ENCODE measurements around the gene AKAP1. TPM values are rescaled to one million over a fixed set of nuclear protein-coding genes. Genes with fewer than 3 reads are reported as not detected.

Gene AKAP1
- total RNA-seq, 1 donor from 2014 or later, result 24.6 TPM

DNA sequence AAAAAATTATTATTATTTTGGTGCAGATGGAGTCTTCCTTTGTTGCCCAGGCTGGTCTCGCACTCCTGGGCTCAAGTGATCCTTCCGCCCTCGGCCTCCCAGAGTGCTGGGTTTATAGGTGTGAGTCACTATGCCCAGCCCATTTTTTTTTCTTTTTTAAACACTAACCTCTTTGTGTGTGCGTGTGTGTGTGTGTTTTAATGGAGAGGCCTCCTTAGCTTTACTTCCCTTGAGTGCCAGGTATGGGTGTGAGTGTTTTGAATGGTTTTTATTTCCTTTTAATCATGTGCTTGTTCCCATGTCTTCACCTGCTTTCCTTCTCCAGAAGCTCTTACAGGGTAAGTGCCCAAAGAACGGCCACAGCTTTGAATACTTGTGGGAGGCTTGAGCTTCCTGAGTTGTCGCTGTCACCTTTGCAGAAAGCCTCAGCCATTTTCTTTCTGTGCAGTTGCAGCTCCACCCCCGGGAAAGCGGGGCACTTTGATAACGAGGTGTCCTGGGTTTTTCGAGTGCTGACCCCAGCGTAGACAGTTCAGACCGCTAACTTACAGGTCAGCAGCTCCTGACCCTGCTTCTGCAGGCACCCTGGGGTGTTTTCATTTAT lies 22.6 kb downstream of the AKAP1 start:
- Mint-ChIP-seq H3K4me1 (ENCODE audit: unreplicated experiment) (no peaks in the 10 kb centered on the region), H3K36me3 (ENCODE audit: low read depth, unreplicated experiment) (peaks cover 9% of the 10 kb centered on the region)
- TF ChIP-seq, protein P1, sequence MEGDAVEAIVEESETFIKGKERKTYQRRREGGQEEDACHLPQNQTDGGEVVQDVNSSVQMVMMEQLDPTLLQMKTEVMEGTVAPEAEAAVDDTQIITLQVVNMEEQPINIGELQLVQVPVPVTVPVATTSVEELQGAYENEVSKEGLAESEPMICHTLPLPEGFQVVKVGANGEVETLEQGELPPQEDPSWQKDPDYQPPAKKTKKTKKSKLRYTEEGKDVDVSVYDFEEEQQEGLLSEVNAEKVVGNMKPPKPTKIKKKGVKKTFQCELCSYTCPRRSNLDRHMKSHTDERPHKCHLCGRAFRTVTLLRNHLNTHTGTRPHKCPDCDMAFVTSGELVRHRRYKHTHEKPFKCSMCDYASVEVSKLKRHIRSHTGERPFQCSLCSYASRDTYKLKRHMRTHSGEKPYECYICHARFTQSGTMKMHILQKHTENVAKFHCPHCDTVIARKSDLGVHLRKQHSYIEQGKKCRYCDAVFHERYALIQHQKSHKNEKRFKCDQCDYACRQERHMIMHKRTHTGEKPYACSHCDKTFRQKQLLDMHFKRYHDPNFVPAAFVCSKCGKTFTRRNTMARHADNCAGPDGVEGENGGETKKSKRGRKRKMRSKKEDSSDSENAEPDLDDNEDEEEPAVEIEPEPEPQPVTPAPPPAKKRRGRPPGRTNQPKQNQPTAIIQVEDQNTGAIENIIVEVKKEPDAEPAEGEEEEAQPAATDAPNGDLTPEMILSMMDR (IDR thresholded peaks at IDR 0.05; ENCODE audit: unreplicated experiment), result no peak

DNA sequence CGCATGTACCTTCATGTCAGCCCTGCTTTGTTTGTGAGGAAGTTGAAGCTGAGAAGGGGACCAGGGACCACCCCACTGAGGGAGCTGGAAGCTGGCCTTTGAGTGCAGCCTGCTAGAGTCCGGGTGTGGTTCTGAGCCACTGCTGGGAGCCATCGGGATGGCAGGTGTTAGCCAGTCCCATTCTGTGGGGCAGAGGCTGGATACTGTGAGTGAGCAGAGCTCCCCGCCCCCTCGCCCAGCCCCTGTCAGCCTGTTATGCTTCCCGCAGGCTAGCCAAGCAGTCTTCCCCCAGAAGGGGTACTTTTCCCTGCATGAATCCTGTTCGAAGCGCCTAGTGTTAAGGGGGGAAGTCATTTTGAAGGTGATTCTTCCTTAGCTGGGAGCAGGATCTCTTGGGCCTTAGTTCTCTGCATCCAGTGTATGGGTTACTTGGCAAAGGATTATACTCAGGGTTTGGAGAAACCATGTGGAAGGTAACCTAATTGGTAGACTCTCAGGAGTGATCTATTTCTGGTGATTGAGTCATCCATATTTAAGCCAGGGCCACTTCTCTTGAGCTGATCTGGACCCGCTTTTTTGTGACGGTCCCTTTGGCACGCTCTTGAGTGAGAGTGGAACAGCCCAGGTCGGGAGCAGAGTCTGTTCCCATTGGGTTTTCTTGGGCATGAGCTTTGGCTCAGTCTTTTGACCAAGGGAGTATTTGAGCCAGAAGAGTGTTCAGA lies 23.8 kb downstream of the AKAP1 start:
- H3K27ac Mint-ChIP-seq (ENCODE audit: unreplicated experiment), result no peak overlapping the region
- H3K36me3 Mint-ChIP-seq (ENCODE audit: low read depth, unreplicated experiment), result peaks cover 11% of the 10 kb centered on the region
- H3K4me1 Mint-ChIP-seq (ENCODE audit: unreplicated experiment), result no peaks in the 10 kb centered on the region
- H3K4me3 Mint-ChIP-seq (ENCODE audit: unreplicated experiment), result no peak overlapping the region
- no peak for DNase-seq (ENCODE audit: low spot score)
- peaks cover 5% of the 10 kb centered on the region for H3K27me3 Mint-ChIP-seq (ENCODE audit: unreplicated experiment)
- H3K9me3 Mint-ChIP-seq (ENCODE audit: unreplicated experiment), result no peaks in the 10 kb centered on the region
- TF ChIP-seq, protein P1 (IDR thresholded peaks at IDR 0.05; ENCODE audit: unreplicated experiment), result no peak

More for the DNA sequence above, 22.6 kb downstream of the AKAP1 start:
- Mint-ChIP-seq H3K4me3 (ENCODE audit: unreplicated experiment) (no peak overlapping the region), H3K9me3 (ENCODE audit: unreplicated experiment) (no peaks in the 10 kb centered on the region), H3K27ac (ENCODE audit: unreplicated experiment) (no peak overlapping the region), H3K27me3 (ENCODE audit: unreplicated experiment) (peaks cover 5% of the 10 kb centered on the region)
- no peak for DNase-seq (ENCODE audit: low spot score)

DNA sequence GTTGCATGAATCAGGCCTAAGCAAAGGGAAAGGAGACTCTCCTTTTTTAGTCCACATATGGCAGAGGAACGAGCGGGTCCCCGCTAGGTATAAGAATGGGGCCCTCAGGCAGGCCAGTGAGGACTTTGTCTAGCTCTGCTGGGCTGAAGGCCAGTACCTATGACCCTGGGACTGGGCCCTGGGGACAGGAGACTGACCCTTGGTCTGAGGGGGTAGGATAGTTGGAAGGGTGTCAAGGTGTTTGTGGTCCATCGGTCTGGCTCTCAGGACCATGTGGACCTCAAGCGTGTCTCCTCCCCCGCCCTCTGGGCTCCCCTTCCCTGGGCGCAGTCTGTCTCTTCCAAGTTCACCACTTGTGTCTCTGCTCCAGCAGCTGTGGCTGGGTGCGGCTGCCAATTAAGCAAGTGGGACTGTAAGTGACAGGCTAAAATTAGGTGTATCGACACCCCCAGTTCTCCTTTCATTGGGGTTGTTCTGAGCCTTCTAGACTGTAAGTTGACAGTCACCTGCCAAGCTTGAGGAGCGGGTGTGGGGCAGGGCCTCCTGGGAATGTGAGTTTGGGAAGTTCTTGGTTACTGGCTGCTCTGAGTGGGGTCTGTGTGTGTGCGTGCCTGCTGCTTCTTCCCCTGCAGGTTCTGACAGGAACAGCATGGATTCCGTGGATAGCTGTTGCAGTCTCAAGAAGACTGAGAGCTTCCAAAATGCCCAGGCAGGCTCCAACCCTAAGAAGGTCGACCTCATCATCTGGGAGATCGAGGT lies 24.5 kb downstream of the AKAP1 start:
- Mint-ChIP-seq H3K27me3 (ENCODE audit: unreplicated experiment) (peaks cover 5% of the 10 kb centered on the region), H3K36me3 (ENCODE audit: low read depth, unreplicated experiment) (peaks cover 11% of the 10 kb centered on the region), H3K4me1 (ENCODE audit: unreplicated experiment) (no peaks in the 10 kb centered on the region), H3K4me3 (ENCODE audit: unreplicated experiment) (no peak overlapping the region), H3K9me3 (ENCODE audit: unreplicated experiment) (no peaks in the 10 kb centered on the region), H3K27ac (ENCODE audit: unreplicated experiment) (no peak overlapping the region)
- peak; percentile 23 for DNase-seq (ENCODE audit: low spot score)
- TF ChIP-seq, protein P1 (IDR thresholded peaks at IDR 0.05; ENCODE audit: unreplicated experiment), result peak; percentile 7

DNA sequence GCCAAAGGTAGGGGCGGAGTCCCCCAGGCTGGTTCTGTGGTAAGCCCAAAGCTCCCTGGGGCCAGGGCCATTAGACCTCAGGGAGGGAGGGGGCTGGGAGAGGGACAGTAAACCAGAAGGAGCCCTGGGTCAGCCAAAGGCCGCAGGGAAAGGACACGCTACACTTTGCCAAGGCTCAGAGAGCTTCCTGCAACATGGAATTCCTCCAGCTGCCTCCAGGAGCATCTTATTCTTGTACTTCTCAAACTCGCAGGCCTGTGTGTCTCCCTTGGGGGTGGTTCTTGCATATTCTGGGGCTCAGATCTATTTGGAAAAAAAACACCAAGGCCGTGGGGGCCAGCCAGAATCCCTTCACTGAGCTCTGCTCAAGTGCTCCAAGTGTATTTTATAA lies 25.1 kb downstream of the AKAP1 start:
- Mint-ChIP-seq H3K27ac (ENCODE audit: unreplicated experiment) (no peak overlapping the region), H3K4me1 (ENCODE audit: unreplicated experiment) (no peaks in the 10 kb centered on the region), H3K9me3 (ENCODE audit: unreplicated experiment) (no peaks in the 10 kb centered on the region), H3K4me3 (ENCODE audit: unreplicated experiment) (no peak overlapping the region), H3K27me3 (ENCODE audit: unreplicated experiment) (peaks cover 5% of the 10 kb centered on the region), H3K36me3 (ENCODE audit: low read depth, unreplicated experiment) (peaks cover 7% of the 10 kb centered on the region)
- TF ChIP-seq, protein P1 (IDR thresholded peaks at IDR 0.05; ENCODE audit: unreplicated experiment), result no peak
- DNase-seq (ENCODE audit: low spot score), result no peak

All from endothelial cell (in vitro differentiated cells).